ENCODE measurements around the gene CLEC4G.

DNA sequence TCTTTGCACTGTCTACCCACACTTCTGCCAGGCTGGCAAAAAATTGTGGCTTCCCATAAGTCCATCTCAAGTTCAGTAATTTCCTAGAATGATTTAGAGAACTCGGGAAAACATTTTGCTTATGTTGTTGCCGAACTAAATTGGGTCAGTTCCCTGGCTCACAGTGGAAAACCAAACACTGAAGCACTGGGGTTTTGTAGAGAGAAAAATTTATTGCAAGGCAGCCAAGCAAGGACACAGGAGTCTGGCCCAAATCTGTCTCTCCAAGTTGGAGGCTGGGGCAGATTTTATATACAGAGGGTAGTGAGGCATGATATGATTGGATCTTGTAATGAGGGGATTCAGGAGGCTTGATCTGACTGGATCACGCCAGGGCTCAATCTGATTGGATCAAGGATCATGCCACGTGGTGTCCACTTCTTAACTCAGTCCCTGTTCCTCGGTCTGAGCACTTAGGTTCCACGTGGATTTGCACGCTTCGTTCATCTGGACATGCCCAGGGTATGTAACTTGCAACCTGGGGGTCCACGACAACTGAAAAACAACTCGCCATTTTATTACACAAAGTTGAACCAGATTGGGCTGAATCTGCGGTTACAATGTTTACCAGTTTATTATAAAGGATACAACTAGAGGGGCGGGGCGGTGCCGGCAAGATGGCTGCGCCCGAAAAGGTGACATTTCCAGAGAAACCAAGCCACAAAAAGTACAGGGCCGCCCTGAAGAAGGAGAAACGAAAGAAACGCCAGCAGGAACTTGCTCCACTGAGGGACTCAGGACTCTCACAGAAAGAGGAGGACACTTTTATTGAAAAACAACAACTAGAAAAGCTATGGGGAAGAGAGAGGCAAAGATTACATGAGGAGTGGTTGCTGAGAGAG lies 8.1 kb upstream of the CLEC4G start:
- TF ChIP-seq, protein P1, sequence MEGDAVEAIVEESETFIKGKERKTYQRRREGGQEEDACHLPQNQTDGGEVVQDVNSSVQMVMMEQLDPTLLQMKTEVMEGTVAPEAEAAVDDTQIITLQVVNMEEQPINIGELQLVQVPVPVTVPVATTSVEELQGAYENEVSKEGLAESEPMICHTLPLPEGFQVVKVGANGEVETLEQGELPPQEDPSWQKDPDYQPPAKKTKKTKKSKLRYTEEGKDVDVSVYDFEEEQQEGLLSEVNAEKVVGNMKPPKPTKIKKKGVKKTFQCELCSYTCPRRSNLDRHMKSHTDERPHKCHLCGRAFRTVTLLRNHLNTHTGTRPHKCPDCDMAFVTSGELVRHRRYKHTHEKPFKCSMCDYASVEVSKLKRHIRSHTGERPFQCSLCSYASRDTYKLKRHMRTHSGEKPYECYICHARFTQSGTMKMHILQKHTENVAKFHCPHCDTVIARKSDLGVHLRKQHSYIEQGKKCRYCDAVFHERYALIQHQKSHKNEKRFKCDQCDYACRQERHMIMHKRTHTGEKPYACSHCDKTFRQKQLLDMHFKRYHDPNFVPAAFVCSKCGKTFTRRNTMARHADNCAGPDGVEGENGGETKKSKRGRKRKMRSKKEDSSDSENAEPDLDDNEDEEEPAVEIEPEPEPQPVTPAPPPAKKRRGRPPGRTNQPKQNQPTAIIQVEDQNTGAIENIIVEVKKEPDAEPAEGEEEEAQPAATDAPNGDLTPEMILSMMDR (IDR thresholded peaks at IDR 0.05), result no peak
- TF ChIP-seq POLR2A (IDR thresholded peaks at IDR 0.05), result no peak
